ENCODE data around the gene ZNF521.
"Not testable (repeated sequence)": the region's sequence is repeated elsewhere in the genome, so short reads cannot be mapped to it uniquely, and the experiment has no call there.

ZNF521 gene

GRCh38 chr18:25288340-25288938, 63.5 kb downstream of the ZNF521 start:
- no peak for DNase-seq

- no peak for DNase-seq
Measured at GRCh38 chr18:25287106-25287505, 64.9 kb downstream of the ZNF521 start.

- no peak for DNase-seq
Measured at GRCh38 chr18:25284861-25285550, 67.0 kb downstream of the ZNF521 start.

GRCh38 chr18:25284281-25284680, 67.7 kb downstream of the ZNF521 start:
- DNase-seq: no peak

GRCh38 chr18:25283781-25284180, 68.2 kb downstream of the ZNF521 start:
- DNase-seq: no peak

- no peak for DNase-seq
Measured at GRCh38 chr18:25282896-25283703, 68.9 kb downstream of the ZNF521 start.

- DNase-seq: no peak
Measured at GRCh38 chr18:25282282-25282681, 69.7 kb downstream of the ZNF521 start.

GRCh38 chr18:25281556-25281955, 70.4 kb downstream of the ZNF521 start:
- DNase-seq: no peak

GRCh38 chr18:25279961-25280360, 72.0 kb downstream of the ZNF521 start:
- no peak for DNase-seq

- no peak for DNase-seq
Measured at GRCh38 chr18:25279556-25279955, 72.4 kb downstream of the ZNF521 start.

GRCh38 chr18:25279133-25279532, 72.8 kb downstream of the ZNF521 start:
- no peak for DNase-seq

GRCh38 chr18:25278394-25278793, 73.6 kb downstream of the ZNF521 start:
- no peak for DNase-seq

- DNase-seq: no peak
Measured at GRCh38 chr18:25275412-25276001, 76.5 kb downstream of the ZNF521 start.

- no peak for DNase-seq
Measured at GRCh38 chr18:25274926-25275325, 77.0 kb downstream of the ZNF521 start.

GRCh38 chr18:25266931-25267527, 84.9 kb downstream of the ZNF521 start:
- not testable (repeated sequence) for DNase-seq

GRCh38 chr18:25262920-25263319, 89.0 kb downstream of the ZNF521 start:
- DNase-seq: no peak

GRCh38 chr18:25261768-25262167, 90.2 kb downstream of the ZNF521 start:
- no peak for DNase-seq

- no peak for DNase-seq
Measured at GRCh38 chr18:25256439-25256838, 95.5 kb downstream of the ZNF521 start.

GRCh38 chr18:25253779-25254178, 98.2 kb downstream of the ZNF521 start:
- no peak for DNase-seq

GRCh38 chr18:25253136-25253535, 98.8 kb downstream of the ZNF521 start:
- DNase-seq: no peak

GRCh38 chr18:25251068-25251467, 100.9 kb downstream of the ZNF521 start:
- no peak for DNase-seq

- DNase-seq: no peak
Measured at GRCh38 chr18:25250474-25250851, 101.5 kb downstream of the ZNF521 start.

- no peak for DNase-seq
Measured at GRCh38 chr18:25248755-25249154, 103.2 kb downstream of the ZNF521 start.
